BE2C (cell line): ENCODE measurements around the gene SMPD3.
A peak's percentile ranks its signal among the peaks of the same experiment; 100 is the strongest.

Source experiments
- DNase-seq: peaks from one replicate; pipeline ENCODE4 v3.0.0-alpha.2; 2020
- H3K27me3 ChIP-seq: fragments of 250-450 bp; sonication (Bioruptor Pico); 2 replicates; pipeline ENCODE4 v1.5.1; 2020; ENCODE audit warnings: mild to moderate bottlenecking
- H3K36me3 ChIP-seq: fragments of 250-450 bp; sonication (Bioruptor Pico); 2 replicates; pipeline ENCODE4 v1.5.1; 2020; ENCODE audit warnings: mild to moderate bottlenecking
- H3K4me1 ChIP-seq: fragments of 250-450 bp; sonication (Bioruptor Pico); 2 replicates; pipeline ENCODE4 v1.5.1; 2020
- H3K4me3 ChIP-seq: 2 replicates; pipeline ENCODE4 v1.5.1; 2011; ENCODE audit warnings: low read depth, low read length
- H3K9me3 ChIP-seq: fragments of 250-450 bp; sonication (Bioruptor Pico); 2 replicates; pipeline ENCODE4 v1.5.1; 2020
- TF ChIP-seq, protein P1 (sequence below): IDR thresholded peaks from 2 replicates; pipeline ENCODE4 v1.5.1; 2012; ENCODE audit warnings: mild to moderate bottlenecking, low read depth, low read length

SMPD3 gene

DNA sequence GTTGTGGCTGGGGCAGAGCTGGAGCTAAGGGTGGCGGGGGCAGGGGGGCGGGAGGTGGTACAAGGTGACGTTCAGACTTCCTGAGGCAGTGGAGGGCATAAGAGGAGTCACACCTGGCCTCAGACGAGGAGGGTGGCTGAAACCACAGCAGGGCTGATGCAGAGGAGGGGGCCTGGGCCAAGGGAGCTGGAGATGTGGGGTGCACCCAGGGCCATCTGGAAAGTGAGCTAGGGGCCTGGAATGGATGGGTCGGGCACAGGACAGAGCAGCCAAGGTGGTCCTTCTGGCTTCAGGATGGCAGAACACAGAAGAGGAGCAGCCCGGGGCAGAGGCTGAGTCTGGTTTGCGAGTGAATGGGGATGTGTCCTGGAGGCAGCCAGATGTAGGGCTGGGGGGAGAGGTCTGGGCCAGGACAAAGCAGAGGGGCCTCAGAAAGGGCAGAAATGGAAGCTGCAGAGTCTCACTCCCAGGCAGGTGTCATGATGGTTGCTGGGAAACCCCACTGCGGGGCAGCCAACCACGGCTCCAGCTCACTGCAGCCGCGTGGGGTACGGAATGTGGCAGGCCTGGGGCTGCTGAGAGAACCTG, 79.9 kb downstream of the SMPD3 start:
- TF ChIP-seq, protein P1, sequence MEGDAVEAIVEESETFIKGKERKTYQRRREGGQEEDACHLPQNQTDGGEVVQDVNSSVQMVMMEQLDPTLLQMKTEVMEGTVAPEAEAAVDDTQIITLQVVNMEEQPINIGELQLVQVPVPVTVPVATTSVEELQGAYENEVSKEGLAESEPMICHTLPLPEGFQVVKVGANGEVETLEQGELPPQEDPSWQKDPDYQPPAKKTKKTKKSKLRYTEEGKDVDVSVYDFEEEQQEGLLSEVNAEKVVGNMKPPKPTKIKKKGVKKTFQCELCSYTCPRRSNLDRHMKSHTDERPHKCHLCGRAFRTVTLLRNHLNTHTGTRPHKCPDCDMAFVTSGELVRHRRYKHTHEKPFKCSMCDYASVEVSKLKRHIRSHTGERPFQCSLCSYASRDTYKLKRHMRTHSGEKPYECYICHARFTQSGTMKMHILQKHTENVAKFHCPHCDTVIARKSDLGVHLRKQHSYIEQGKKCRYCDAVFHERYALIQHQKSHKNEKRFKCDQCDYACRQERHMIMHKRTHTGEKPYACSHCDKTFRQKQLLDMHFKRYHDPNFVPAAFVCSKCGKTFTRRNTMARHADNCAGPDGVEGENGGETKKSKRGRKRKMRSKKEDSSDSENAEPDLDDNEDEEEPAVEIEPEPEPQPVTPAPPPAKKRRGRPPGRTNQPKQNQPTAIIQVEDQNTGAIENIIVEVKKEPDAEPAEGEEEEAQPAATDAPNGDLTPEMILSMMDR: no peak
- no peak for DNase-seq
- Histone ChIP-seq H3K4me1 (peaks cover 14% of the 10 kb centered on the region), H3K27me3 (no peaks in the 10 kb centered on the region), H3K9me3 (no peaks in the 10 kb centered on the region), H3K4me3 (no peak overlapping the region), H3K36me3 (no peaks in the 10 kb centered on the region)

DNA sequence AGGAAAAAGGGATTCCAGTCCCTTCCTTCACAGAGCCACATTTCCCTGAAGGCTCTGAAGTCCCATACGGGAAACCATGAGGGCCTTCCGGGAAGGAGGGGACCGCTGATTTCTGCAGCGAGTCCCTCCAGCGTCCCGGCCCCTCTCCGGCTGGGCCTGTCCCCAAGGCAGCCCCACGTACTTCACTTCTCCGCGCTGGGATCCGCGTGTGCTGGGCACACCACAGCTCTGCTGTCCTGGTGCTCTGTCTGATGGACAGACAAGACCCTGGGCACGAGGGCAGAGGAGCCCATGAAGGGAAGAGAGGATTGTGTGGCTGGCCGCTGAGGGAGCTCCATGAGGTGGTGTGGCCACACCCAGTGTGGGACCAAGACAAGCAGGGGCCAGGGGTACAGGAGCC, 80.4 kb downstream of the SMPD3 start:
- Histone ChIP-seq H3K27me3 (no peaks in the 10 kb centered on the region), H3K9me3 (no peaks in the 10 kb centered on the region), H3K4me1 (peaks cover 19% of the 10 kb centered on the region), H3K4me3 (no peak overlapping the region), H3K36me3 (no peaks in the 10 kb centered on the region)
- TF ChIP-seq, protein P1: no peak
- no peak for DNase-seq

DNA sequence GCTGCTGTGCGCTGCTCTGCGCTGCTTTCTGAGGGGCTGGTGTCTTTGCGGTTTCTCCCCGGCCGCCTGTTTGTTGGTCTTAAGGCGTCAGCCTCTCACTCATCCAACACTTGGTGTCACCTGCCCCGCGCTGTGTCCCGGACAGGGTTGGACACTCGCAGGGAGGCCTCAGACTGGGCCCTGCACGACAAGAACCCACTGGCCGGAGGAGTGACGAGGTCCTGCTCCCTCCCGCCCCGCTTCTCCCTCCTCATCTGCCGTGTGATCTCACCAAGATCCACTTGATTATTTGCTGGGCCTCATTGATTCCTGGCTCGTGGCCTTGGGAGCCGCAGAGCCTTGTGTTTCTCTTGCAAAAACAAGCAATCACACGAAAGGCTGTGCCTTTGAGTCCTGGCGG, 80.9 kb downstream of the SMPD3 start:
- no peaks in the 10 kb centered on the region for H3K36me3 ChIP-seq
- TF ChIP-seq, protein P1: no peak
- no peak for DNase-seq
- H3K4me1 ChIP-seq: peaks cover 23% of the 10 kb centered on the region
- H3K27me3 ChIP-seq: no peaks in the 10 kb centered on the region
- no peaks in the 10 kb centered on the region for H3K9me3 ChIP-seq
- no peak overlapping the region for H3K4me3 ChIP-seq

DNA sequence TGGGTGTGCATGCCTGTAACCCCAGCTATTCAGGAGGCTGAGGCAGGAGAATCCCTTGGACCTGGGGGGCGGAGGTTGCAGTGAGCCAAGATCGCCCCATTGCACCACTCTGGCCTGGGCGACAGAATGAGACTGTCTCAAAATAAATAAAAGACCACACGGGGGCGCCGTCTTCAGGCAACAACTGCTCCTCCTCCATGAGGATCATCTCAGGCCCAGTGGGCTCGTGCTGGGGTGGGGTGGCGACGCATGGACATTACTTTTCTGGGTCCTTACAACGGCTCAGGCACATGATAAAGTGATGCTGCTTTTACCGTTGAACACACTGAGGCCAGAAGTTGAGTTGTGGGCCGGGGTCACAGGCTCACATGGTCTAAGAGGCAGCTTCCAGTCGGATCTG, 81.3 kb downstream of the SMPD3 start:
- DNase-seq: peak; percentile 70
- TF ChIP-seq, protein P1: peak; percentile 34

DNA sequence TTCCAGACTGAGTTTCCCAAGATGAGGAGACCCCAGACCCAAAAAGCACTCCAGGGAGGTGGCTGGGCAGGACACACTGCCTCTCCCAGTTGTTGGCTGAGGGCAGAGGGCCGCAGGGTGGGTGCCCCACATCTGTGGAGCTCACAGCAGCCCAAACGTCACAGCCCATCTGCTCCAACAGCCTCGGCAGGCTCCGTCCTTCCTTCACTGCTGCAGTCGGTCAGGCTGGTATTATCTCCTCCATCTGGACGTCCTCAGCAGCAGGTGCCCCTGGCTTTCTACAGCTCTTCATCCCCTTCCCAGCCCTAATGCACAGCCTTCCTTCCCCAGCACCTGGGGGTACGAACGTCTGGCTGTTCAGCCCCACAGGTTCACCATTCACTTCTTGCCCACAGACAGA, 82.2 kb downstream of the SMPD3 start:
- Histone ChIP-seq H3K36me3 (no peaks in the 10 kb centered on the region), H3K4me1 (peaks cover 37% of the 10 kb centered on the region), H3K4me3 (no peak overlapping the region), H3K9me3 (no peaks in the 10 kb centered on the region), H3K27me3 (no peaks in the 10 kb centered on the region)
- no peak for DNase-seq
- TF ChIP-seq, protein P1: no peak

More for the DNA sequence above, 81.3 kb downstream of the SMPD3 start:
- H3K9me3 ChIP-seq: no peaks in the 10 kb centered on the region
- H3K4me1 ChIP-seq: peaks cover 28% of the 10 kb centered on the region
- no peaks in the 10 kb centered on the region for H3K27me3 ChIP-seq
- H3K4me3 ChIP-seq: no peak overlapping the region
- H3K36me3 ChIP-seq: no peaks in the 10 kb centered on the region

DNA sequence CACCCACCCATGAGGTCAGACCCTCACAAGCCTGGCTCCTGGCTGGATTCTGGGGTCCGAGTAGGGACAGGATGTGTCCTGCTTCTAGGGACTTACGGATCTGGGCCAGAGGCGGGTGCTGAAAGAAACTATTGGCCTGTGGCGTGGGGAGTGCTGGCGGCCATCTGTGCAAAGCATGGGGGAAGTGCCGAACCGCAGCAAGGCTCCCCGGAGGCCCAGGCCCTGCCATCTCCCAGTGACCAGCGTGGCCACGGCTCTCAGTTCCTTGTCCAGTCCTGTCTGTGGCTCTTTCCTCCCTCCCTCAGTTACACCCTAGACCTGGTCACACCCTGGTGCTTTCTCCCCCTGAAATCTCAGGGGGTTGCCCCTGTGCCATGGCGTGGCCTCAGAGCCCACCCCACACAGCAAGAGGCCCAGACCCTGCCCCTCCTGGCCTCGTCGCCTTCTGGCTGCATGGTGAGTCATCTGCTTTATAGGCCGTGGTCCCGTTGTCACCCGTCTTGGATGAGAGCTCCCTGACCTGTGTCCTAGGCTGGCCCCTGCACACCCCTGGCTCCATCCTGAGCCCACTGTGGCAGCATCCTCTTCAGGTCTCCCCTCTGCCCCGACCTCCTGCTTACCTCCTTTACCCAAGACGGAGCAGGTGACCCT, 83.0 kb downstream of the SMPD3 start:
- H3K4me3 ChIP-seq: no peak overlapping the region
- no peaks in the 10 kb centered on the region for H3K36me3 ChIP-seq
- DNase-seq: no peak
- H3K4me1 ChIP-seq: peaks cover 39% of the 10 kb centered on the region
- H3K27me3 ChIP-seq: no peaks in the 10 kb centered on the region
- no peaks in the 10 kb centered on the region for H3K9me3 ChIP-seq
- TF ChIP-seq, protein P1: no peak
